Erythroblast (primary cell): ENCODE measurements around the gene SMCHD1.

ENCODE experiments used
- GATA1 ChIP-seq: IDR thresholded peaks from 2 replicates; pipeline ENCODE4 v1.6.1; 2011; ENCODE audit warnings: low read depth, mild to moderate bottlenecking, control low read depth, low read length, moderate library complexity
- POLR2A ChIP-seq: IDR thresholded peaks from 2 replicates; pipeline ENCODE4 v1.6.1; 2011; ENCODE audit warnings: mild to moderate bottlenecking, low read length

GRCh38 chr18:2627821-2628276 is 27.7 kb upstream of the SMCHD1 start:
- TF ChIP-seq POLR2A (no peak), GATA1 (no peak)
